ENCODE results near the gene PPFIA1.

GRCh38 chr11:70268526-70268925 lies 2.0 kb upstream of the PPFIA1 start:
- TF ChIP-seq POLR2A (IDR thresholded peaks at IDR 0.05; ENCODE audit: low read length), result no peak
- no peak for TF ChIP-seq REST (IDR thresholded peaks at IDR 0.05)
- no peak for TF ChIP-seq CHD4 (IDR thresholded peaks at IDR 0.05; ENCODE audit: borderline replicate concordance)
- TF ChIP-seq CTCF (IDR thresholded peaks at IDR 0.05), result no peak
- TF ChIP-seq EP300 (IDR thresholded peaks at IDR 0.05), result no peak
- TF ChIP-seq EHMT2 (IDR thresholded peaks at IDR 0.05; ENCODE audit: low read depth), result no peak
- TF ChIP-seq CEBPB (IDR thresholded peaks at IDR 0.05), result no peak
- TF ChIP-seq PBX3 (IDR thresholded peaks at IDR 0.05), result no peak
- no peak for TF ChIP-seq CHD2 (IDR thresholded peaks at IDR 0.05; ENCODE audit: low read length, partially characterized antibody)
- no peak for TF ChIP-seq ESRRA (IDR thresholded peaks at IDR 0.05; ENCODE audit: borderline replicate concordance, low read length)
- TF ChIP-seq NR3C1 (IDR thresholded peaks at IDR 0.05), result no peak
- TF ChIP-seq PHF8 (IDR thresholded peaks at IDR 0.05; ENCODE audit: borderline replicate concordance, low read depth), result no peak
